Amniotic stem cell (primary cell): ENCODE data around the gene AOPEP.
A peak's percentile ranks its signal among the peaks of the same experiment; 100 is the strongest.

ENCODE experiments used
- DNase-seq: peaks from one replicate; lab custom pipeline; 2025; lab: John Stamatoyannopoulos, UW

AOPEP gene

GRCh38 chr9:94993160-94993820, 266.8 kb downstream of the AOPEP start:
- DNase-seq: no peak

- DNase-seq: no peak
These were observed 267.3 kb downstream of the AOPEP start for GRCh38 chr9:94993821-94994165.

- DNase-seq: no peak
These were observed 268.7 kb downstream of the AOPEP start for GRCh38 chr9:94995048-94995693.

GRCh38 chr9:94996641-94997040, 270.1 kb downstream of the AOPEP start:
- no peak for DNase-seq

- no peak for DNase-seq
These were observed 271.2 kb downstream of the AOPEP start for GRCh38 chr9:94997727-94998126.

- no peak for DNase-seq
These were observed 273.3 kb downstream of the AOPEP start for GRCh38 chr9:94999832-95000231.

GRCh38 chr9:95000821-95001220, 274.3 kb downstream of the AOPEP start:
- no peak for DNase-seq

GRCh38 chr9:95001720-95002119, 275.2 kb downstream of the AOPEP start:
- no peak for DNase-seq

GRCh38 chr9:95003689-95004410, 277.4 kb downstream of the AOPEP start:
- peak; percentile 40 for DNase-seq

GRCh38 chr9:95004411-95005277, 278.1 kb downstream of the AOPEP start:
- no peak for DNase-seq

GRCh38 chr9:95005278-95006143, 279.0 kb downstream of the AOPEP start:
- no peak for DNase-seq

GRCh38 chr9:95007226-95007869, 280.8 kb downstream of the AOPEP start:
- DNase-seq: no peak

GRCh38 chr9:95008151-95008771, 281.8 kb downstream of the AOPEP start:
- no peak for DNase-seq

- no peak for DNase-seq
These were observed 283.0 kb downstream of the AOPEP start for GRCh38 chr9:95009459-95009858.

- DNase-seq: no peak
These were observed 283.9 kb downstream of the AOPEP start for GRCh38 chr9:95010431-95010838.

- DNase-seq: no peak
These were observed 285.7 kb downstream of the AOPEP start for GRCh38 chr9:95012035-95012708.

GRCh38 chr9:95012902-95013301, 286.4 kb downstream of the AOPEP start:
- no peak for DNase-seq

- DNase-seq: no peak
These were observed 288.4 kb downstream of the AOPEP start for GRCh38 chr9:95014917-95015316.

GRCh38 chr9:95015569-95015968, 289.1 kb downstream of the AOPEP start:
- no peak for DNase-seq

GRCh38 chr9:95017062-95017461, 290.6 kb downstream of the AOPEP start:
- DNase-seq: no peak
